PFSK-1 (cell line): Measurements from ENCODE around the gene RGS13.

ENCODE experiments used
- POLR2AphosphoS5 ChIP-seq: IDR thresholded peaks from 2 replicates; pipeline ENCODE4 v1.6.1; 2012; ENCODE audit warnings: low read depth, mild to moderate bottlenecking, control low read depth, low read length, moderate library complexity
- SIN3A ChIP-seq: IDR thresholded peaks from 2 replicates; pipeline ENCODE4 v1.6.1; 2012; ENCODE audit warnings: mild to moderate bottlenecking, low read length, moderate library complexity, borderline replicate concordance; ENCODE audit not compliant: insufficient read depth
- TAF1 ChIP-seq: IDR thresholded peaks from 2 replicates; pipeline ENCODE4 v1.6.1; 2012; ENCODE audit warnings: low read length, control low read depth, borderline replicate concordance; ENCODE audit not compliant: insufficient read depth
- TF ChIP-seq, protein P1 (sequence below), 2 experiments: IDR thresholded peaks; 2 replicates each; pipeline versions ENCODE4 v1.6.1 to v1.8.0; 2011 to 2012; ENCODE audit warnings: low read depth in 2 of 2, low read length in 2 of 2, control low read depth in 1 of 2, inconsistent platforms in 1 of 2, mild to moderate bottlenecking in 1 of 2, moderate library complexity in 1 of 2; ENCODE audit not compliant: insufficient read depth in 1 of 2

DNA sequence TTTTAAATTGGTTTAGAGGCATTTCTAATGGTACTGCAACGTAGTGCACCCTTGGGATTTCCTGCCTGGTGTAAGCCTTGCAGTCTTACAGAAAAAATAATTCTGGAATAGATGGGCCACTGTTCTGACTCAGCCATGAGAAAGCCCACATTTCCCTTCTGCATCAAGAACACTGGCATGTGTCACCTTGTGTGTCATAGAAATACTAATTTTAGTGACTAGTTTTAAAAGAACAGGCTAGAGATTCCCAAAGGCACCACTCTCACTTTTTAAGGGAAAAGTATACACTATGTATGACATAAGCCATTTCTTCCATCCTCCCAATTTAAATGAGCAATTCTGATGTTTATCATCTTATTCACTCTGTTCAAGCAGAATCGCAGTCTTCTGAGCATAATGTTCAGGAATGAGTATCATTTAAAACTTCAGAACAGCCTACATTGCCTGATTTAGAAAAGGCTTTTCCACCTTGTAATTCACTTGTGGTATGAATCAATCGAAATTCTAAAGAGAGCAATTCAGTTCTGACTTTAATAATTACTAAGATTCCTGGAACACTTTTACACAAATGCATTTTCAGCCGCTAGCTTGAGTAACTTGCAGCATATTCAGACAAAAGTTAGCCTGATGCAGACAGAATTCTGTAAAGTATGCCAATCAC lies 18.8 kb downstream of the RGS13 start:
- TF ChIP-seq POLR2AphosphoS5, result no peak
- TF ChIP-seq TAF1, result no peak
- TF ChIP-seq, protein P1, sequence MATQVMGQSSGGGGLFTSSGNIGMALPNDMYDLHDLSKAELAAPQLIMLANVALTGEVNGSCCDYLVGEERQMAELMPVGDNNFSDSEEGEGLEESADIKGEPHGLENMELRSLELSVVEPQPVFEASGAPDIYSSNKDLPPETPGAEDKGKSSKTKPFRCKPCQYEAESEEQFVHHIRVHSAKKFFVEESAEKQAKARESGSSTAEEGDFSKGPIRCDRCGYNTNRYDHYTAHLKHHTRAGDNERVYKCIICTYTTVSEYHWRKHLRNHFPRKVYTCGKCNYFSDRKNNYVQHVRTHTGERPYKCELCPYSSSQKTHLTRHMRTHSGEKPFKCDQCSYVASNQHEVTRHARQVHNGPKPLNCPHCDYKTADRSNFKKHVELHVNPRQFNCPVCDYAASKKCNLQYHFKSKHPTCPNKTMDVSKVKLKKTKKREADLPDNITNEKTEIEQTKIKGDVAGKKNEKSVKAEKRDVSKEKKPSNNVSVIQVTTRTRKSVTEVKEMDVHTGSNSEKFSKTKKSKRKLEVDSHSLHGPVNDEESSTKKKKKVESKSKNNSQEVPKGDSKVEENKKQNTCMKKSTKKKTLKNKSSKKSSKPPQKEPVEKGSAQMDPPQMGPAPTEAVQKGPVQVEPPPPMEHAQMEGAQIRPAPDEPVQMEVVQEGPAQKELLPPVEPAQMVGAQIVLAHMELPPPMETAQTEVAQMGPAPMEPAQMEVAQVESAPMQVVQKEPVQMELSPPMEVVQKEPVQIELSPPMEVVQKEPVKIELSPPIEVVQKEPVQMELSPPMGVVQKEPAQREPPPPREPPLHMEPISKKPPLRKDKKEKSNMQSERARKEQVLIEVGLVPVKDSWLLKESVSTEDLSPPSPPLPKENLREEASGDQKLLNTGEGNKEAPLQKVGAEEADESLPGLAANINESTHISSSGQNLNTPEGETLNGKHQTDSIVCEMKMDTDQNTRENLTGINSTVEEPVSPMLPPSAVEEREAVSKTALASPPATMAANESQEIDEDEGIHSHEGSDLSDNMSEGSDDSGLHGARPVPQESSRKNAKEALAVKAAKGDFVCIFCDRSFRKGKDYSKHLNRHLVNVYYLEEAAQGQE (IDR thresholded peaks at IDR 0.05; ENCODE audit: insufficient read depth in 1 of 2, low read depth in 2 of 2, low read length in 2 of 2), result no peak
- TF ChIP-seq SIN3A, result no peak
